Measurements from ENCODE around the gene RRAD. TPM values are rescaled to one million over a fixed set of nuclear protein-coding genes. Genes with fewer than 3 reads are reported as not detected.
A peak's percentile ranks its signal among the peaks of the same experiment; 100 is the strongest.

Gene RRAD
- polyA plus RNA-seq, 2 donors: 93.6 to 125 TPM

- H3K9me3 ChIP-seq (ENCODE audit: control insufficient read depth in 2 of 2, insufficient read depth in 1 of 2, low read depth in 1 of 2, low read length in 1 of 2): no peaks in the 10 kb centered on the region
- peaks cover 13% of the 10 kb centered on the region in 2 donors for H3K36me3 ChIP-seq (ENCODE audit: control insufficient read depth in 2 of 2, insufficient read depth in 2 of 2, low read length in 1 of 2)
- no peak overlapping the region for H3K27ac ChIP-seq (ENCODE audit: low read depth in 2 of 2, low read length in 1 of 2)
- peaks cover 0 to 3% of the 10 kb centered on the region in 2 donors for H3K4me1 ChIP-seq (ENCODE audit: control insufficient read depth in 2 of 2, insufficient read depth in 2 of 2, low read length in 1 of 2)
- no peaks in the 10 kb centered on the region for H3K27me3 ChIP-seq (ENCODE audit: control insufficient read depth in 1 of 2, insufficient read depth in 2 of 2, low read length in 2 of 2)
- 41 to 55% methylated on average over 4 of the region's 4 CpGs for WGBS, 2 donors
- no peak overlapping the region for H3K4me3 ChIP-seq (ENCODE audit: low read depth in 1 of 2, low read length in 2 of 2)
Observed at GRCh38 chr16:66889622-66890021, 35.7 kb downstream of the RRAD start.

GRCh38 chr16:66888647-66889615 lies 36.4 kb downstream of the RRAD start:
- no peak overlapping the region for H3K27ac ChIP-seq (ENCODE audit: low read depth in 2 of 2, low read length in 1 of 2)
- H3K4me1 ChIP-seq (ENCODE audit: control insufficient read depth in 2 of 2, insufficient read depth in 2 of 2, low read length in 1 of 2): peaks cover 0 to 3% of the 10 kb centered on the region in 2 donors
- no peaks in the 10 kb centered on the region for H3K27me3 ChIP-seq (ENCODE audit: control insufficient read depth in 1 of 2, insufficient read depth in 2 of 2, low read length in 2 of 2)
- H3K9me3 ChIP-seq (ENCODE audit: control insufficient read depth in 2 of 2, insufficient read depth in 1 of 2, low read depth in 1 of 2, low read length in 1 of 2): no peaks in the 10 kb centered on the region
- peaks cover 14 to 17% of the 10 kb centered on the region in 2 donors for H3K36me3 ChIP-seq (ENCODE audit: control insufficient read depth in 2 of 2, insufficient read depth in 2 of 2, low read length in 1 of 2)
- 91 to 93% methylated on average over 6 of the region's 6 CpGs for WGBS, 2 donors
- H3K4me3 ChIP-seq (ENCODE audit: low read depth in 1 of 2, low read length in 2 of 2): no peak overlapping the region

- no peaks in the 10 kb centered on the region for H3K27me3 ChIP-seq (ENCODE audit: control insufficient read depth in 1 of 2, insufficient read depth in 2 of 2, low read length in 2 of 2)
- H3K36me3 ChIP-seq (ENCODE audit: control insufficient read depth in 2 of 2, insufficient read depth in 2 of 2, low read length in 1 of 2): peaks cover 14 to 17% of the 10 kb centered on the region in 2 donors
- H3K4me1 ChIP-seq (ENCODE audit: control insufficient read depth in 2 of 2, insufficient read depth in 2 of 2, low read length in 1 of 2): peaks cover 0 to 3% of the 10 kb centered on the region in 2 donors
- no peak overlapping the region for H3K4me3 ChIP-seq (ENCODE audit: low read depth in 1 of 2, low read length in 2 of 2)
- H3K9me3 ChIP-seq (ENCODE audit: control insufficient read depth in 2 of 2, insufficient read depth in 1 of 2, low read depth in 1 of 2, low read length in 1 of 2): no peaks in the 10 kb centered on the region
- 84 to 85% methylated on average over 3 of the region's 3 CpGs for WGBS, 2 donors
- H3K27ac ChIP-seq (ENCODE audit: low read depth in 2 of 2, low read length in 1 of 2): no peak overlapping the region
Observed at GRCh38 chr16:66886914-66887313, 38.4 kb downstream of the RRAD start.

- WGBS, 2 donors: 56 to 63% methylated on average over 2 of the region's 2 CpGs
- Histone ChIP-seq H3K9me3 (ENCODE audit: control insufficient read depth in 2 of 2, insufficient read depth in 1 of 2, low read depth in 1 of 2, low read length in 1 of 2) (no peaks in the 10 kb centered on the region), H3K4me3 (ENCODE audit: low read depth in 1 of 2, low read length in 2 of 2) (no peak overlapping the region), H3K36me3 (ENCODE audit: control insufficient read depth in 2 of 2, insufficient read depth in 2 of 2, low read length in 1 of 2) (peaks cover 14 to 17% of the 10 kb centered on the region in 2 donors), H3K27ac (ENCODE audit: low read depth in 2 of 2, low read length in 1 of 2) (no peak overlapping the region), H3K4me1 (ENCODE audit: control insufficient read depth in 2 of 2, insufficient read depth in 2 of 2, low read length in 1 of 2) (peaks cover 0 to 3% of the 10 kb centered on the region in 2 donors), H3K27me3 (ENCODE audit: control insufficient read depth in 1 of 2, insufficient read depth in 2 of 2, low read length in 2 of 2) (no peaks in the 10 kb centered on the region)
Observed at GRCh38 chr16:66886321-66886720, 39.0 kb downstream of the RRAD start.

- WGBS, 2 donors: 89 to 90% methylated on average over 12 of the region's 12 CpGs
- Histone ChIP-seq H3K36me3 (ENCODE audit: control insufficient read depth in 2 of 2, insufficient read depth in 2 of 2, low read length in 1 of 2) (peaks cover 14 to 17% of the 10 kb centered on the region in 2 donors), H3K27me3 (ENCODE audit: control insufficient read depth in 1 of 2, insufficient read depth in 2 of 2, low read length in 2 of 2) (no peaks in the 10 kb centered on the region), H3K4me3 (ENCODE audit: low read depth in 1 of 2, low read length in 2 of 2) (no peak overlapping the region), H3K4me1 (ENCODE audit: control insufficient read depth in 2 of 2, insufficient read depth in 2 of 2, low read length in 1 of 2) (peaks cover 0 to 3% of the 10 kb centered on the region in 2 donors), H3K27ac (ENCODE audit: low read depth in 2 of 2, low read length in 1 of 2) (no peak overlapping the region), H3K9me3 (ENCODE audit: control insufficient read depth in 2 of 2, insufficient read depth in 1 of 2, low read depth in 1 of 2, low read length in 1 of 2) (no peaks in the 10 kb centered on the region)
Observed at GRCh38 chr16:66885491-66885890, 39.8 kb downstream of the RRAD start.

GRCh38 chr16:66882702-66883101 lies 42.6 kb downstream of the RRAD start:
- H3K4me3 ChIP-seq (ENCODE audit: low read depth in 1 of 2, low read length in 2 of 2): no peak overlapping the region
- 93 to 95% methylated on average over 3 of the region's 3 CpGs for WGBS, 2 donors
- peaks cover 12 to 17% of the 10 kb centered on the region in 2 donors for H3K36me3 ChIP-seq (ENCODE audit: control insufficient read depth in 2 of 2, insufficient read depth in 2 of 2, low read length in 1 of 2)
- H3K27me3 ChIP-seq (ENCODE audit: control insufficient read depth in 1 of 2, insufficient read depth in 2 of 2, low read length in 2 of 2): no peaks in the 10 kb centered on the region
- H3K27ac ChIP-seq (ENCODE audit: low read depth in 2 of 2, low read length in 1 of 2): no peak overlapping the region
- no peaks in the 10 kb centered on the region for H3K9me3 ChIP-seq (ENCODE audit: control insufficient read depth in 2 of 2, insufficient read depth in 1 of 2, low read depth in 1 of 2, low read length in 1 of 2)
- H3K4me1 ChIP-seq (ENCODE audit: control insufficient read depth in 2 of 2, insufficient read depth in 2 of 2, low read length in 1 of 2): peaks cover 0 to 3% of the 10 kb centered on the region in 2 donors

- WGBS, 2 donors: 90% methylated on average over 8 of the region's 8 CpGs
- Histone ChIP-seq H3K4me3 (ENCODE audit: low read depth in 1 of 2, low read length in 2 of 2) (no peak overlapping the region), H3K36me3 (ENCODE audit: control insufficient read depth in 2 of 2, insufficient read depth in 2 of 2, low read length in 1 of 2) (peaks cover 12 to 17% of the 10 kb centered on the region in 2 donors), H3K4me1 (ENCODE audit: control insufficient read depth in 2 of 2, insufficient read depth in 2 of 2, low read length in 1 of 2) (peaks cover 0 to 3% of the 10 kb centered on the region in 2 donors), H3K27me3 (ENCODE audit: control insufficient read depth in 1 of 2, insufficient read depth in 2 of 2, low read length in 2 of 2) (no peaks in the 10 kb centered on the region), H3K9me3 (ENCODE audit: control insufficient read depth in 2 of 2, insufficient read depth in 1 of 2, low read depth in 1 of 2, low read length in 1 of 2) (no peaks in the 10 kb centered on the region), H3K27ac (ENCODE audit: low read depth in 2 of 2, low read length in 1 of 2) (no peak overlapping the region)
Observed at GRCh38 chr16:66881964-66882508, 43.3 kb downstream of the RRAD start.

GRCh38 chr16:66881560-66881959 lies 43.8 kb downstream of the RRAD start:
- H3K4me1 ChIP-seq (ENCODE audit: control insufficient read depth in 2 of 2, insufficient read depth in 2 of 2, low read length in 1 of 2): peaks cover 0 to 3% of the 10 kb centered on the region in 2 donors
- WGBS, 2 donors: 70 to 78% methylated on average over 2 of the region's 2 CpGs
- no peak overlapping the region for H3K27ac ChIP-seq (ENCODE audit: low read depth in 2 of 2, low read length in 1 of 2)
- H3K9me3 ChIP-seq (ENCODE audit: control insufficient read depth in 2 of 2, insufficient read depth in 1 of 2, low read depth in 1 of 2, low read length in 1 of 2): no peaks in the 10 kb centered on the region
- no peaks in the 10 kb centered on the region for H3K27me3 ChIP-seq (ENCODE audit: control insufficient read depth in 1 of 2, insufficient read depth in 2 of 2, low read length in 2 of 2)
- H3K4me3 ChIP-seq (ENCODE audit: low read depth in 1 of 2, low read length in 2 of 2): peak overlapping the region in 1 of 2 donors; percentile 77
- peaks cover 12 to 15% of the 10 kb centered on the region in 2 donors for H3K36me3 ChIP-seq (ENCODE audit: control insufficient read depth in 2 of 2, insufficient read depth in 2 of 2, low read length in 1 of 2)

GRCh38 chr16:66881014-66881417 lies 44.3 kb downstream of the RRAD start:
- no peaks in the 10 kb centered on the region for H3K9me3 ChIP-seq (ENCODE audit: control insufficient read depth in 2 of 2, insufficient read depth in 1 of 2, low read depth in 1 of 2, low read length in 1 of 2)
- H3K4me1 ChIP-seq (ENCODE audit: control insufficient read depth in 2 of 2, insufficient read depth in 2 of 2, low read length in 1 of 2): peaks cover 0 to 3% of the 10 kb centered on the region in 2 donors
- peaks cover 12 to 14% of the 10 kb centered on the region in 2 donors for H3K36me3 ChIP-seq (ENCODE audit: control insufficient read depth in 2 of 2, insufficient read depth in 2 of 2, low read length in 1 of 2)
- 2 to 4% methylated on average over 23 of the region's 23 CpGs for WGBS, 2 donors
- peak overlapping the region in 1 of 2 donors; percentile 34 for H3K27ac ChIP-seq (ENCODE audit: low read depth in 2 of 2, low read length in 1 of 2)
- H3K4me3 ChIP-seq (ENCODE audit: low read depth in 1 of 2, low read length in 2 of 2): peak overlapping the region; percentile 77 to 86
- H3K27me3 ChIP-seq (ENCODE audit: control insufficient read depth in 1 of 2, insufficient read depth in 2 of 2, low read length in 2 of 2): no peaks in the 10 kb centered on the region
